Loucy (cell line): ENCODE data around the gene UBE2K.

Source experiments
- EZH2phosphoT487 ChIP-seq: fragments of 200-600 bp; IDR thresholded peaks from 2 replicates; pipeline ENCODE4 v1.6.1; 2018; ENCODE audit warnings: antibody characterized with exemption, mild to moderate bottlenecking, moderate library complexity, borderline replicate concordance
- TF ChIP-seq, protein P1 (sequence below): fragments of 200-600 bp; sonication (generic); conservative IDR thresholded peaks from 2 replicates; pipeline ENCODE4 v1.5.1; 2014; ENCODE audit warnings: mild to moderate bottlenecking, antibody characterized with exemption, low read length

DNA sequence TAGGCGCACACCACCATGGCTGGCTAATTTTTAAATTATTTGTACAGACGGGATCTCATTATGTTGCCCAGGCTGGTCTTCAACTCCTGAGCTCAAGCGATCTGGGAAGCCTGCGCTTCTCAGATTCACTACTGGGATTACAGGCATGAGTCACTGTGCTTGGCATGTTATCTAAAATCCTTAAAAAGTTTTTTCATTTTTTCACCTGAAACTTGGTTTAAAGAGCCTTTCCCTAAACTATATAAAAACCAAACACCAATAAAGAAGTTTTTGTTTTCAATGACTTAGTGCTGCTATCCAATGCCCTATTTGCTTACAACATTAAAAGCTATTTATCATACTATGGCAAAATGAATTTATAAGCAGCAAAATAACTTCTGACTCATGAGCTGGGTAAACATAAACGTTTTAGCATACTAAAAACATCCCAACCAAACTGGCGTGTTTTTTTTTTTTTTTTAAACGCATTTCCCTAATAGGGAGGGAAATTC lies 127.8 kb downstream of the UBE2K start:
- TF ChIP-seq, protein P1, sequence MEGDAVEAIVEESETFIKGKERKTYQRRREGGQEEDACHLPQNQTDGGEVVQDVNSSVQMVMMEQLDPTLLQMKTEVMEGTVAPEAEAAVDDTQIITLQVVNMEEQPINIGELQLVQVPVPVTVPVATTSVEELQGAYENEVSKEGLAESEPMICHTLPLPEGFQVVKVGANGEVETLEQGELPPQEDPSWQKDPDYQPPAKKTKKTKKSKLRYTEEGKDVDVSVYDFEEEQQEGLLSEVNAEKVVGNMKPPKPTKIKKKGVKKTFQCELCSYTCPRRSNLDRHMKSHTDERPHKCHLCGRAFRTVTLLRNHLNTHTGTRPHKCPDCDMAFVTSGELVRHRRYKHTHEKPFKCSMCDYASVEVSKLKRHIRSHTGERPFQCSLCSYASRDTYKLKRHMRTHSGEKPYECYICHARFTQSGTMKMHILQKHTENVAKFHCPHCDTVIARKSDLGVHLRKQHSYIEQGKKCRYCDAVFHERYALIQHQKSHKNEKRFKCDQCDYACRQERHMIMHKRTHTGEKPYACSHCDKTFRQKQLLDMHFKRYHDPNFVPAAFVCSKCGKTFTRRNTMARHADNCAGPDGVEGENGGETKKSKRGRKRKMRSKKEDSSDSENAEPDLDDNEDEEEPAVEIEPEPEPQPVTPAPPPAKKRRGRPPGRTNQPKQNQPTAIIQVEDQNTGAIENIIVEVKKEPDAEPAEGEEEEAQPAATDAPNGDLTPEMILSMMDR, result no peak
- no peak for TF ChIP-seq EZH2phosphoT487
